Suprapubic skin (tissue), 4 donors: Measurements from ENCODE around the gene UNCX. TPM values are rescaled to one million over a fixed set of nuclear protein-coding genes. Genes with fewer than 3 reads are reported as not detected.

Source experiments
- DNase-seq, 2 donors: peaks; one replicate each; pipeline ENCODE4 v3.0.0-alpha.2; 2019; ENCODE audit warnings: low spot score in 2 of 2
- H3K27ac ChIP-seq: fragments of 200-600 bp; sonication (generic); one replicate; pipeline ENCODE4 v1.5.1; 2019
- H3K27me3 ChIP-seq: fragments of 200-600 bp; sonication (generic); one replicate; pipeline ENCODE4 v1.5.1; 2019
- H3K36me3 ChIP-seq: fragments of 200-600 bp; sonication (generic); one replicate; pipeline ENCODE4 v1.5.1; 2019
- H3K4me1 ChIP-seq: fragments of 200-600 bp; sonication (generic); one replicate; pipeline ENCODE4 v1.5.1; 2019
- H3K4me3 ChIP-seq: fragments of 200-600 bp; sonication (generic); one replicate; pipeline ENCODE4 v1.5.1; 2019; ENCODE audit warnings: mild to moderate bottlenecking
- H3K9me3 ChIP-seq: fragments of 200-600 bp; sonication (generic); one replicate; pipeline ENCODE4 v1.5.1; 2019
- EP300 ChIP-seq: sonication (generic); formaldehyde crosslinking; IDR thresholded peaks from one replicate; pipeline ENCODE4 v1.6.1; 2017; ENCODE audit warnings: antibody characterized with exemption
- POLR2A ChIP-seq, 2 donors: fragments of 450-650 bp; IDR thresholded peaks; one replicate each; pipeline ENCODE4 v1.6.1; 2017; ENCODE audit warnings: antibody characterized with exemption in 2 of 2, mild to moderate bottlenecking in 2 of 2, moderate library complexity in 2 of 2
- POLR2AphosphoS5 ChIP-seq, 3 donors: sonication (generic); formaldehyde crosslinking; IDR thresholded peaks; one replicate each; pipeline ENCODE4 v1.6.1; 2017; ENCODE audit warnings: antibody characterized with exemption in 3 of 3
- WGBS: methylation state at CpG from one replicate; pipeline ENCODE4 v1.1.5; 2018; 5-methylcytosine and 5-hydroxymethylcytosine counted together
- total RNA-seq, 4 donors: library from RNA; depleted of rRNA; stranded (reverse); fragments of >200 nt; gene quantifications; one replicate each; pipeline ENCODE4 v1.1.0, GENCODE V29; 2016
- TF ChIP-seq, protein P1 (sequence below), 2 donors: fragments of 200-600 bp in 1 of 2; fragments of 450-650 bp in 1 of 2; sonication (generic) in 1 of 2; IDR thresholded peaks; one replicate each; pipeline ENCODE4 v1.5.1; 2016 to 2019; ENCODE audit warnings: antibody characterized with exemption in 2 of 2, mild to moderate bottlenecking in 1 of 2, moderate library complexity in 1 of 2

UNCX gene
- total RNA-seq, 4 donors from 2014 or later, result not detected

DNA sequence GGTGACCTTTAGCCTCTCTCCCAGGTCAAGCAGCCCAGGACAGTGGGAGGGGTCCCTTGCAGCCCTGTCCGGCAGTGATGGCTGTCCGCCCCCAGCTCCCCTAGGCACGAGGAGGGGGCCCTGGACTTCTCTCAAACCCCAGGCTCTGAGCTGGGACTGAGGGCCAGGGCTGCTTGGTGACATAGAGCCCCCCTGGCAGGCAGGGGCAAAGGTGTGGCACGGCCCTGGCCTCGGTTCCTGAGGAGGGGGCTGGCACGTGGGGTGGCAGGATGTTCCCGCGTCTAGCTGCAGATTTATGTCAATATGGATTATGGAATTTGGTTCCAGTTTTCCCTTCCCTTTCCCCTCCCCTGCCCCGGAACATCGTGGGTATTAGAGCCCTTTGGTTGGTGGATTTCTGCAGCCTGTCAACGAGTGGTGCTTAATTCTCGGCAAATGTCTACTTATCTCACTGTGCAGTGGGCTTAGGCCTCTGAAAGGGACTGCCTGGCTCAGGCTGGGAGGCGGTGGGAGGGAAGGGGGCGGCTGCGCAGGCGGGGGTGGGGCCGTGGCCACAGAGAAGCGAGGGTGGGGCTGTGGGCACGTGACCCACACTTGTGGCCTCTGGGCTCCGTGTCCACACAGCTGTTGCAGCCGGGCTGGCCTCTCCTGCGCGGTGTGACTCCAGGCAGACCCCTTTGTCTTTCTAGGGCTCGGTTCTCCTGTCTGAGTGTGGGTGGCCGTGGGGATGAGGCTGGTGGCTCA is 19.3 kb downstream of the UNCX start:
- H3K27me3 ChIP-seq, result peaks cover 100% of the 10 kb centered on the region
- TF ChIP-seq, protein P1, sequence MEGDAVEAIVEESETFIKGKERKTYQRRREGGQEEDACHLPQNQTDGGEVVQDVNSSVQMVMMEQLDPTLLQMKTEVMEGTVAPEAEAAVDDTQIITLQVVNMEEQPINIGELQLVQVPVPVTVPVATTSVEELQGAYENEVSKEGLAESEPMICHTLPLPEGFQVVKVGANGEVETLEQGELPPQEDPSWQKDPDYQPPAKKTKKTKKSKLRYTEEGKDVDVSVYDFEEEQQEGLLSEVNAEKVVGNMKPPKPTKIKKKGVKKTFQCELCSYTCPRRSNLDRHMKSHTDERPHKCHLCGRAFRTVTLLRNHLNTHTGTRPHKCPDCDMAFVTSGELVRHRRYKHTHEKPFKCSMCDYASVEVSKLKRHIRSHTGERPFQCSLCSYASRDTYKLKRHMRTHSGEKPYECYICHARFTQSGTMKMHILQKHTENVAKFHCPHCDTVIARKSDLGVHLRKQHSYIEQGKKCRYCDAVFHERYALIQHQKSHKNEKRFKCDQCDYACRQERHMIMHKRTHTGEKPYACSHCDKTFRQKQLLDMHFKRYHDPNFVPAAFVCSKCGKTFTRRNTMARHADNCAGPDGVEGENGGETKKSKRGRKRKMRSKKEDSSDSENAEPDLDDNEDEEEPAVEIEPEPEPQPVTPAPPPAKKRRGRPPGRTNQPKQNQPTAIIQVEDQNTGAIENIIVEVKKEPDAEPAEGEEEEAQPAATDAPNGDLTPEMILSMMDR (IDR thresholded peaks at IDR 0.05), result no peak
- TF ChIP-seq EP300, result no peak
- TF ChIP-seq POLR2AphosphoS5 (IDR thresholded peaks at IDR 0.05), result no peak
- TF ChIP-seq POLR2A (IDR thresholded peaks at IDR 0.05), result no peak
- 59% methylated on average over 11 of the region's 25 CpGs for WGBS

DNA sequence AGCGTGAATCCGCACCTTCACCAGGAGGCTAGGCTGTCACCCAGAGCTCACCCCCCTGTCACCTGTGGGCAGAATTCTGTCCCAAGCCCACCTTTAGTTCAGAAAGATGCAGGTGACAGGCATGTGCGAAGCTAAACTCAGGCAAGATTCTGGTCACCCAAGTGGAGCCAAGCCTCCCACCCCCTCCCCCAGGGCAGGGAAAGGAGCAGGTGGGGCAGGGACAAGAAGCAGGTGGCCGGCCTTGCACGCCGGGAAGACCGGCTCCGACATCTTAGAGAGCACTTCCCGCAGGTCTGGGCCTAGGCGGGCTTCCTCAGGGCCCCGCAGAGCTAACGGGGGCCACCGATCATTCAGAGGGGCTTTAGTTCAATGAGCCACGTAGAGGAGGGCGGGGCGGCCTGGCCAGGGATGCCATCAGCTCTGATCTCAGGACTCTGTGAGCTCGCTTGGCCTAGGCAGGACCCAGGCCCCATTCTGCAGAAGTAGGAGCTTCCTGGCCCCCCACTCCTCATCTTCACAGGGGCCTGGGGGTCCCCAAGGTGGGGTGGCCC is 19.9 kb downstream of the UNCX start:
- no peak for DNase-seq
- TF ChIP-seq POLR2AphosphoS5 (IDR thresholded peaks at IDR 0.05), result no peak
- no peak for TF ChIP-seq POLR2A (IDR thresholded peaks at IDR 0.05)
- no peak for TF ChIP-seq EP300
- TF ChIP-seq, protein P1 (IDR thresholded peaks at IDR 0.05), result no peak
- H3K36me3 ChIP-seq, result no peaks in the 10 kb centered on the region
- no peak overlapping the region for H3K4me3 ChIP-seq
- H3K27ac ChIP-seq, result no peak overlapping the region
- H3K4me1 ChIP-seq, result peaks cover 7% of the 10 kb centered on the region
- WGBS, result 84% methylated on average over 11 of the region's 17 CpGs
- peaks cover 100% of the 10 kb centered on the region for H3K27me3 ChIP-seq
- H3K9me3 ChIP-seq, result no peaks in the 10 kb centered on the region

More for the DNA sequence above, 19.3 kb downstream of the UNCX start:
- no peaks in the 10 kb centered on the region for H3K9me3 ChIP-seq
- H3K36me3 ChIP-seq, result no peaks in the 10 kb centered on the region
- DNase-seq, result no peak
- peaks cover 13% of the 10 kb centered on the region for H3K4me1 ChIP-seq
- H3K4me3 ChIP-seq, result no peak overlapping the region
- H3K27ac ChIP-seq, result no peak overlapping the region

DNA sequence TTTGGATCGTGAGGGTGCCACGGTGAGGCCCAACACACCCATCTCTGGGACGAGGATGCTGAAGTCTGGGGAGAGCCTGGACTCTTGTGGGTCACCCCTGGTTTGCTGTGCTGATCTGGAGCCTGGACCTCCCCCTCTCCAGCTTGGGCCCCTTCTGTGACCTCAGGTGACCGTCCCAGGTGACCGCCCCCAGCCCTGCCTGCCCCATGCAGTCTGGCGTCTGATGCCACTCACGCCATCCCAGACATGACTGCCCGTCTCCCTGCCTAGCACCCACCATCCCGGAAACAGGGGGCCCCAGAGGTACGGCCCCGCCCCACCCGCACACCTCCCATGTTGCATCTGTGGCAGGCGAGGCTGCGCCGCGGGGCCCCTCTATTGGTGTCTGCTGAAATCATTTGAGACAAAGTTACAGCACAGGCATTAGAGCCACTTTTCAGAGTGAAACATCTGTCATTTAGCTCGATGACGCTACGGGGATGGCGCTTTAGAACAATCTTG is 21.1 kb downstream of the UNCX start:
- TF ChIP-seq EP300 (no peak), POLR2A (IDR thresholded peaks at IDR 0.05) (no peak), POLR2AphosphoS5 (IDR thresholded peaks at IDR 0.05) (no peak)
- TF ChIP-seq, protein P1 (IDR thresholded peaks at IDR 0.05), result no peak

DNA sequence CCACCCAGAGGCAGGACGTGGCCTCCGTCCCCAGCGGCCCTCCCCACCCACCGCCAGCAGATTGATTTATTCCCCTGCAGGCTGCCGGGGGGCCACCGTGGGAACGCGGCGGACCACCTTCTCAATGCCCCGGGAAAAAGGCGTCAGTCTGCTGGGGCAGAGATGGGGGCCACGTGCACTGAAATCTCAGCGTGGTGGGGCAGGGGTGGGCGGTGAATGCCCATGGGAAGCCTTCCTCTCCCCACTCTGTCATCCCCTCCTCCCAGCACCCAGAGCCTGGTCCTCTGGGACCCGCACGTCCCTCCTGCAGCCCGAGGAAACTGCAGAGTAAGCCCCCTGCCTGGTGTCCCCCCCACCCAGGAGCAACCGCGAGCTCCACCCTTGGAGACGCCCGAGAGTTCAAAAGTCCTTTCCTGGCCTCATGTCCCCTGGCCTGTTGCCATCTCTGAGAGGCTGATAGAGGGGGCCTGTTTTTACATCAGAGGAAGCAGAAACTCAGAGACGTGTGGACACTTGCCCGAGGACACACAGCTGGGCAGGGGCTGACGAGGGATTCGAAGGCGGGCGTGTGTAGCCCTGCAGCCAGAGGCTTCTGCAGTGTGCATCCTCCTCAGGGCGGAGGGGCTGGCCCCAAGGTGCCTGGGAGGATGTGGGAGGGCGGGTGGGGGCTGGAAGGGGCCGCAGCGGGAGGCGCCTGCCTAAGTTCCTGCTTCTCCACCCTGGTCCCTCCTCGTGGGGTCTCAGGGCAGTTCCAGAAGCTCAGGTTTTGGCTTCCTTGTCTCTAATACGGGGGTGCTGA is 21.8 kb downstream of the UNCX start:
- no peak for DNase-seq
- WGBS, result 13% methylated on average over 10 of the region's 34 CpGs
- Histone ChIP-seq H3K27ac (no peak overlapping the region), H3K27me3 (peaks cover 97% of the 10 kb centered on the region), H3K4me1 (no peaks in the 10 kb centered on the region), H3K9me3 (no peaks in the 10 kb centered on the region), H3K36me3 (no peaks in the 10 kb centered on the region), H3K4me3 (no peak overlapping the region)
- TF ChIP-seq EP300, result no peak
- TF ChIP-seq POLR2A (IDR thresholded peaks at IDR 0.05), result no peak
- no peak for TF ChIP-seq POLR2AphosphoS5 (IDR thresholded peaks at IDR 0.05)
- TF ChIP-seq, protein P1 (IDR thresholded peaks at IDR 0.05), result no peak

More for the DNA sequence above, 21.1 kb downstream of the UNCX start:
- no peak overlapping the region for H3K4me3 ChIP-seq
- WGBS, result 33% methylated on average over 11 of the region's 20 CpGs
- no peak for DNase-seq
- H3K27me3 ChIP-seq, result peaks cover 99% of the 10 kb centered on the region
- no peaks in the 10 kb centered on the region for H3K36me3 ChIP-seq
- no peaks in the 10 kb centered on the region for H3K9me3 ChIP-seq
- no peaks in the 10 kb centered on the region for H3K4me1 ChIP-seq
- H3K27ac ChIP-seq, result no peak overlapping the region
